Measurements from ENCODE around the gene OR10D3.

DNA sequence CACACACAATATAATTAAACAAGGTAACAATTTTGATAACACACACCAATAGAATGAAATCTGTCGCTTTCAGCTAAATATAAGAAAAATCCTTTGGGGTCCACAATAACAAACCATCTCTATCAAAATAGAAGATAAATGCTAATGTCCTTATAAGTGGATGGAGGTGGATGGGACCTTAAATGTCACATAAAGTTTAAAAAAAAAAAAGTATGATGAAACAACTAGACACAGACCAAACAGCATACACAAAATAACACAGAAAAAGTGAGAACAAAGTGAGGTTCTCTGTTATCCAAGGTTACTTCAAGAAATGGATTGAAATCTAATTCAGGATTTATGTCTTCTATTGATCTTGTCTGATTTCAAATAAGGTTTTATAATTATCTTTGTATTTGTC is 10.5 kb upstream of the OR10D3 start:
- TF ChIP-seq, protein P1, sequence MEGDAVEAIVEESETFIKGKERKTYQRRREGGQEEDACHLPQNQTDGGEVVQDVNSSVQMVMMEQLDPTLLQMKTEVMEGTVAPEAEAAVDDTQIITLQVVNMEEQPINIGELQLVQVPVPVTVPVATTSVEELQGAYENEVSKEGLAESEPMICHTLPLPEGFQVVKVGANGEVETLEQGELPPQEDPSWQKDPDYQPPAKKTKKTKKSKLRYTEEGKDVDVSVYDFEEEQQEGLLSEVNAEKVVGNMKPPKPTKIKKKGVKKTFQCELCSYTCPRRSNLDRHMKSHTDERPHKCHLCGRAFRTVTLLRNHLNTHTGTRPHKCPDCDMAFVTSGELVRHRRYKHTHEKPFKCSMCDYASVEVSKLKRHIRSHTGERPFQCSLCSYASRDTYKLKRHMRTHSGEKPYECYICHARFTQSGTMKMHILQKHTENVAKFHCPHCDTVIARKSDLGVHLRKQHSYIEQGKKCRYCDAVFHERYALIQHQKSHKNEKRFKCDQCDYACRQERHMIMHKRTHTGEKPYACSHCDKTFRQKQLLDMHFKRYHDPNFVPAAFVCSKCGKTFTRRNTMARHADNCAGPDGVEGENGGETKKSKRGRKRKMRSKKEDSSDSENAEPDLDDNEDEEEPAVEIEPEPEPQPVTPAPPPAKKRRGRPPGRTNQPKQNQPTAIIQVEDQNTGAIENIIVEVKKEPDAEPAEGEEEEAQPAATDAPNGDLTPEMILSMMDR (IDR thresholded peaks at IDR 0.05; ENCODE audit: low read depth, low read length, poor library complexity, severe bottlenecking) = no peak
- TF ChIP-seq EZH2phosphoT487 (IDR thresholded peaks at IDR 0.05; ENCODE audit: borderline replicate concordance, low read length) = no peak

All from DOHH2 (cell line).